Measurements from ENCODE around the gene CNEP1R1.

CNEP1R1 gene

GRCh38 chr16:50069060-50069459 lies 44.0 kb downstream of the CNEP1R1 start:
- in situ Hi-C loops (cut with MboI; ENCODE audit: low pct_unique_long_range_greater_than_20kb, low sequenced_read_pairs, unreplicated experiment), result loop anchor here (10.0 kb wide), 1 partner anchor 146 kb away; no protein-coding TSS in a partner anchor
- DNase-seq (ENCODE audit: low spot score), result no peak
- TF ChIP-seq, protein P1, sequence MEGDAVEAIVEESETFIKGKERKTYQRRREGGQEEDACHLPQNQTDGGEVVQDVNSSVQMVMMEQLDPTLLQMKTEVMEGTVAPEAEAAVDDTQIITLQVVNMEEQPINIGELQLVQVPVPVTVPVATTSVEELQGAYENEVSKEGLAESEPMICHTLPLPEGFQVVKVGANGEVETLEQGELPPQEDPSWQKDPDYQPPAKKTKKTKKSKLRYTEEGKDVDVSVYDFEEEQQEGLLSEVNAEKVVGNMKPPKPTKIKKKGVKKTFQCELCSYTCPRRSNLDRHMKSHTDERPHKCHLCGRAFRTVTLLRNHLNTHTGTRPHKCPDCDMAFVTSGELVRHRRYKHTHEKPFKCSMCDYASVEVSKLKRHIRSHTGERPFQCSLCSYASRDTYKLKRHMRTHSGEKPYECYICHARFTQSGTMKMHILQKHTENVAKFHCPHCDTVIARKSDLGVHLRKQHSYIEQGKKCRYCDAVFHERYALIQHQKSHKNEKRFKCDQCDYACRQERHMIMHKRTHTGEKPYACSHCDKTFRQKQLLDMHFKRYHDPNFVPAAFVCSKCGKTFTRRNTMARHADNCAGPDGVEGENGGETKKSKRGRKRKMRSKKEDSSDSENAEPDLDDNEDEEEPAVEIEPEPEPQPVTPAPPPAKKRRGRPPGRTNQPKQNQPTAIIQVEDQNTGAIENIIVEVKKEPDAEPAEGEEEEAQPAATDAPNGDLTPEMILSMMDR (IDR thresholded peaks at IDR 0.05; ENCODE audit: extremely low read depth, insufficient read depth, missing control alignments), result no peak

- TF ChIP-seq, protein P1 (IDR thresholded peaks at IDR 0.05; ENCODE audit: extremely low read depth, insufficient read depth, missing control alignments), result no peak
- in situ Hi-C loops (cut with MboI; ENCODE audit: low pct_unique_long_range_greater_than_20kb, low sequenced_read_pairs, unreplicated experiment), result no loop called here
- DNase-seq (ENCODE audit: low spot score), result no peak
Observed at GRCh38 chr16:50071075-50071671, 46.1 kb downstream of the CNEP1R1 start.

GRCh38 chr16:50072730-50073129 lies 47.7 kb downstream of the CNEP1R1 start:
- TF ChIP-seq, protein P1 (IDR thresholded peaks at IDR 0.05; ENCODE audit: extremely low read depth, insufficient read depth, missing control alignments), result no peak
- peak; percentile 26 for DNase-seq (ENCODE audit: low spot score)
- in situ Hi-C loops (cut with MboI; ENCODE audit: low pct_unique_long_range_greater_than_20kb, low sequenced_read_pairs, unreplicated experiment), result no loop called here

DNA sequence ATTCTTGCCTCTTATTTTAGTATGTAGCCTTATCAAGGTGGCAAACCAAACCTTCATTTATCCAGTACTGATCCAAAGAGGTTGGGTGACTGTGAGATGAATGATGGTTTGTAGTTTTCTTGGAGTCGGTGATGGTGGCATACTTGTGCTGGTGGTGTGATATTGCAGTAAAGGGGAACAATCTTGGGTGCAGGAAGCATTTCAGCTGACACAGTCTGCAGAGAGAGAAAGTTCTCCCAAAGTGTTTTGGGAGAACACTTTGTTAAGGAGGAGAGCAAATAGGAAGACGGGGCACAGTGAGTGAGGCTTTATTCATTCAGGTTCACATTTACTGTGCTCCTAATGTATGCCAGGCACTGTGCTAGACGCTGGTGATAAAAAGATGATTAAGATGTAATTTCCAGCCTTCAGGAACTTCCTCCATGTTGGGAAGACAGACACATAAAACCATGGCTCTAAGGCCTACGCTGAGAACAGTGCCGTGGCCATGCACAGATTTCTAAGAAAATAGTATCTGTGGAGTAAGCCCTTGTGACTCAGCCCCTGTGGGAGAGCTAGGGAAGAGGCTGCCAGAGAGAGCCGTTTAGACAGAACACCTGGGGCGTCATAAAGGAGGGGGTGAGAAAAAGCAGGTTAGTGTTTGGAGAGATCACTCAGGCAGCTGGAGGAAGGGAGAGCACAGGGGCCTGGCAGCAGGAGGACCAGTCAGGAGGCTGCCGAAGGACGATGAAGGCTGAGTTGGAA lies 54.5 kb downstream of the CNEP1R1 start:
- DNase-seq (ENCODE audit: low spot score), result no peak
- TF ChIP-seq, protein P1 (IDR thresholded peaks at IDR 0.05; ENCODE audit: extremely low read depth, insufficient read depth, missing control alignments), result no peak
- in situ Hi-C loops (cut with MboI; ENCODE audit: low pct_unique_long_range_greater_than_20kb, low sequenced_read_pairs, unreplicated experiment), result no loop called here

GRCh38 chr16:50081428-50082018 lies 56.5 kb downstream of the CNEP1R1 start:
- no peak for DNase-seq (ENCODE audit: low spot score)
- in situ Hi-C loops (cut with MboI; ENCODE audit: low pct_unique_long_range_greater_than_20kb, low sequenced_read_pairs, unreplicated experiment), result no loop called here

DNA sequence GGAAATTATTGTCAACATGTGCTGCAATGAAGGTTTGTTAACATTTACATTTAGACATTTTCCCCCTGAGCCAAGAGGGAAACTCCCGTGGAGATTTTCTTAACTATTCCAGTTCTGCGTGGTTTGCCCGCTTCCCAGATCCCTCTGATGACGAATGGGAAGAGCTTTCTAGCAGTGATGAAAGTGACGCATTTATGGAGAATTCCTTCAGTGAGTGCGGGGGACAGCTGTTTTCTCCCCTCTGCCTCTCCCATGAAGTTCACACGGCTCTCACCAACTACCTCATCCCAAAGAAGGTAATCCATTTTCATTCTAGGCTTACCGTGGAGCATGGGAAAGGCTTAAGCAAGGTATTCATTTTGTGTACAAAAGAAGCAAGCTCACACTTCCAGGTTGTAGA lies 59.0 kb downstream of the CNEP1R1 start:
- in situ Hi-C loops (cut with MboI; ENCODE audit: low pct_unique_long_range_greater_than_20kb, low sequenced_read_pairs, unreplicated experiment), result no loop called here
- TF ChIP-seq, protein P1 (IDR thresholded peaks at IDR 0.05; ENCODE audit: extremely low read depth, insufficient read depth, missing control alignments), result no peak

More at GRCh38 chr16:50081428-50082018, 56.5 kb downstream of the CNEP1R1 start:
- TF ChIP-seq, protein P1 (IDR thresholded peaks at IDR 0.05; ENCODE audit: extremely low read depth, insufficient read depth, missing control alignments), result no peak

More for the DNA sequence above, 59.0 kb downstream of the CNEP1R1 start:
- no peak for DNase-seq (ENCODE audit: low spot score)

Measured in GM13977 (cell line).